Stimulated activated naive CD4-positive, alpha-beta T cell (primary cell): ENCODE data around the gene FLT1.

Experiments
- DNase-seq, 6 experiments: peaks; one replicate each; lab custom pipeline; 2025; lab: John Stamatoyannopoulos, UW

FLT1 gene

DNA sequence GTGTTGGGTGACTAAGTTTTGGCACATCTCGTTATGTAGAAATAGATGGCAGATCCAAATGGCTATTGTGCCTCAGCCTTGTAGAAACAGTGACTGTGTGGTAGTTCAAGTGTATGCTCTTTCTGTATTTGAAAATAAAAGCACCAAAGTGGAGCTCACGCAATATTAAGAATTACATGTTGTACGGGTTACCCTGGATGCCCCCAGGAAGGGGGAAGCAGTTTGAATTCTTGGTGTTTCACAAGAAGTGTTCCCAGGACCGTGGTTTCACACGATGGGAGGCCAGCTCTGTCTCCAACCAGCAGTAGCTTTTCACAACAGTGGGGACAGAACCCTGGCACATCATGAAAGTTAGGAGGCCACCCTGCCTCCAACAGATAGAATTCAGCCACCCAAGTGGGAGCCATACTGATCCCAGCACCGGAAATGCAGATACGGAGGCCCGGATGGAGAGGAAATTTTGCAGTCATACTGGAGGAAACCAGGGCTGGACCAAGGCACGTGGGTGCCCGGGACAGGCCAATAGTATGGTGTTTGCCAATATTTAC is 8.9 kb downstream of the FLT1 start:
- no peak for DNase-seq

DNA sequence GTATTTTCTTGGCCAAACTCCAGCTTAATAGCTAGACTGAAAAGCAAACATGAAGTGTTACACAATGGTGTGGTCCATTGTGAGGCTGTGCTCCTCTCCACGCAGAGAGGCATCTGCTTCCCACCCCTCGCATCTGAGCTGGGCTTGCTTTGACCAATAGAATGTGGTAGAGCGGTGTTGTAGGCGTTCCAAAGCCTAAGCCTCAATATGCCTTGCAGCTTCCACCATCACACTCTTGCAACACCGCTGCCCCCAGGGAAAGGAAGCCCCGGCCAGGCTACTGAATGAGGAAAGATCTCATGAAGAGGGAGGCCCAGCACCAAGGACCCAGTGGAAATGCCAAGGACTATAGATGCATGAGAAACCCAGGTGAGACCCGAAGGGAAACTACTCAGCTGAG is 9.4 kb downstream of the FLT1 start:
- no peak for DNase-seq

DNA sequence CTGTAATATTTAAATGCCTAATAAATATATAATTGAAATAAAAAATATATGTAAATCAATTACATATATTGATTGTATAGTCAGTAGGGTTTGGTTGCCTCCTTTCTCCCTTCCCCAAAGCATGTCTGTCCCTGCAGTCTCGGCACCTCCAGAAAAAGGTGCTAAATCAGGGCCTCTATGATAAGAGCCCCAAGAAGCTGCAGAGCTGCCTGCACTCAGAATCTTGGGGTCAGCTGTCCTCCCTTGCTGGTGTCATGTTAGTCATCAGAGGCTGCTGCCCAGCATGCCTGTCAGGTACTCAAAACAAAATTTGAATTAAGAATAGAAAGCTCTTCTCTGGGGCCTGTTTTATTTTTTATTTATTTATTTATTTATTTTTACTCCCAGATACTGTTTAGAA is 9.8 kb downstream of the FLT1 start:
- no peak for DNase-seq

DNA sequence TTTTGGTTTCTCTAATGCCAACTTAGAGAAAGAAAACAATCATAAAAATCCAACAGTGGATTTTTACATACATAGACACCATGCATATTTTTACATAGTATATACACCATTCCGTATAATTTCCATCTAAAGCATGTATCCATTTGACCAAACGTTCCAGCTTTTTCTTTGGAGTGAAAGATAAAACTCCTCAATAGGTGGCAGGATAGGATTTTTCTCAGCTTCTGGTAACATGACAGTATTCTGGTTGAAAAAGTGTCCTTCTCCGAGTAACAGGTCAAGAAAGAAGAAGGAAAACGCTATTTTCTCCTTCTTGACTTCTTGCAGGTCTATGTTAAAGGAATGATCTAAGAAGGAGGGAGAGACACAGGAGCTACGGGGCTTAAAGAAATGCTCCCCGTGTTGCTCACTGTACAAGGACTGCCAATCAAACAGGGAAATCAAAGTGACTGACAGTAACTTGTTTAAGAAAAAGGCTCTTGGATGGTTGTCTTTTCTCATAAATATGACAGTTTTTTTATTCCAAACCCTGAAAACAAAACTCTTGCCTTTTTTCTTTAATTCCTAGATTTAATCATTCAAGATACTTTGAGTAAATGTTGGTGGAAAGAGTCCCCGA is 11.5 kb downstream of the FLT1 start:
- no peak for DNase-seq

DNA sequence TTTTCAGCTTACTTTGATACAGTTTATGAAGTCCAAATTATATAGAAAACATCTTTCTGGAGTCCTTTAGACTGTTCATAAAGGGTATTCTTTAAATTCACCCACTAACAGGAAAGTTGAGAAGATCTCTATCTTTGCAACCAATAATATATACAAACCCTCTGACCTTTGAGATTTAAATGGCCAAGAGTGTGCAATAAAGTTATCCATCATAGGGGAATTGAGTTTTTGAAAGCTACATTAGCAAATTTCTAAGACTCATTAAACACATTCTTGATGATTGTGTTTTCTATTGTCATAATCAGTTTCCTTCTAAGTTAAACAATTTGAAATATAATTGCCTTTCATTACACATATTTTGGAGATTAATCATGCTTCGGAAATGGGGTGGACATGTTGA is 15.9 kb downstream of the FLT1 start:
- no peak for DNase-seq

DNA sequence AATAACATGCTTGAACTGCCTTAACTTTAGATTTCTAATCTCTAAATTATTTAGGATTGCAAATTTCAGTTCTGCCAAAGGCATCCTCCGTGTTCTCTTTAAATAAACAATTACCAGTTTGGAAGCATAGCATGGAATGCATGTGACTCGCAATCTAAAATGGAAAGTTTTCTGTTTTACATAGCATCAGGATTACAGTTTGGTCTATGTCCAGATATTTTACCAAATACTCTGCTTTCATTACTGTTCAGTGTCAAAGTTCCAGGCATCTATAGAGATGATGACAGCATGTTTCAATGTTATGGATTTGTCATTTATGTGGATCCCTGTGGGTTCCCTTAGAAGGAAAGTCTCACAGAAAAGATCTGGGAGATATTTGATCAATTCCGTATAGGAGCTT is 16.8 kb downstream of the FLT1 start:
- DNase-seq: no peak

DNA sequence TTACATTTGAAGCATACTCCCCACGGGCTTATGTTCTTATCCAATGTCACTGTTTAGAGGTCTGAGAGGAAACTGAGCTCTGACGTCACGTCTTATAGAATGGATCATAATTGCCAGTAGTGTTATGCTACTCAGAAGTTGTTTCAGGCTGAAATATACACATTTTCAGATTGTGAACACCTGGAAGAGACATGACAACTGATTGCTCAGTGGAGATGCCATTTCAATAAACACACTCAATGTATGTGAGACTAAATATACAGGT is 17.3 kb downstream of the FLT1 start:
- no peak for DNase-seq

DNA sequence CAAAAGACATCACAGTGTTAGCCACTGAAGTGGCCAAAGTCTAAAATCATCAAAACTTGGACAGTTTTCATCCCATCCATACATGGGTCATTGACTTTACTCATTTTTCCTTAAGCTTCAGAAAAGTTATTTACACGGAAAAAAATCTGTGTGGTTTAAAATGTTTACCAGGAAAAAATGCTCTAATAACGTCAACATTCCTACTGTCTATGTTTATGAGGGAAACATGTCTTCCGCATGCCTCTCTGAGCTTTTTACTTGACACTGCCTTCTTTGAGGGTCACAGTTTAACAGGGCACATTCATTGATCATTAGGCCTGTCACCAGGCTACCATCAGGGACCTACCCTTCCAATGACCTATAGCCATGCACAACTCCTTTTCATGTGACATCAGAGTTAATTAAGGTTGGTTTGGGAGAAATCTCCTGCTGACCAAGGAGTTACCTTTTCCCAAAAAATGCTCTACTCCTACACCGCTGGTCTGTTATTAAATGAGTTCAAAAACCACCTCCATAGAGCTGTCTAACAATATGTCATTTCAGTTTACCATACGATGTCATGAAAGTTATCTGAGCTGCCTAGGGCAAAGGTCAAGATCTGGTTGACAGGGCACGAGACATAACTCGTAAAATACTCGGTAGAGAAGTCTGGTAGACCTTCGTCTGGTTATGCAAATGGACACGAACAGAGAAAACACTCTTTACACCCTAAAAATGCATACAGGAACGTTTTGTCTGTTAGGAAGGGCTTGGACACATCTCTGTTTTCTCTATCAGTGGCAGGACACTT is 17.8 kb downstream of the FLT1 start:
- DNase-seq: no peak

DNA sequence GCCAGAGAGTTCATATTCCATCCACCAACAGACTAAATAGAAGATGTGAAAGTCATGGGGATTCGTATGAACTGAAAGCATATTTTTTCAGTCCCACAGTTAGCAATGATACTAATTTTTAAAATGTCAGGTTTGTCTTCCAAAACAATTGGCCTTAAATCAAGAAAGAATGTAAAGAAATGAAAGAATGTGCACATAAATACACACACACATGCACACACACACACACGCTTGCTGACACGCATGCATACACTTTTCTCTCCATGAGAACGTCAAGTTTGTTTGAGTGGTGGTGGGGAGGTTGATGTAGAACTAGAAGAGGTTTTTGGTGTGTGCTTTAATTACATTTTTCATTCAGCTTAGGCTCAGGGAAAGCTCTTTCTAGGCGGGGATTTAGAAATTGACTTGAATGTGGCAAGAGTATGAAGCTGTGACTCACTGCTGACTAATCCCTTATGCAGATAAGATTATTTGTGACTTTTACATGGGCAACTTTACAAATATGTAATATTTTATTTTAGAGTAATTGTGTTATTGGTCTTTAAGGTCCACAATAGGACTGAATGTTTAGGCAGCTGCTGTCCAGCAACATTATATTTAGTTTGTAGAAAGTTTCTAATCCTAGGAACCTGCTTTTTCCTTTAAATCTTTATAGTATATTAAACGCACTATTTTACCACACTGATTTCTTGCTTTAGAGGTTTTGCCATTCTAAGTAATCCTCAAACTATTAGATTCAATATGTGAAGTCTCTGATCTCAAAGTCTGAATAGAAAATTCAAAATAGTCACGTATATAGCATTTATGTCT is 18.8 kb downstream of the FLT1 start:
- DNase-seq: no peak

DNA sequence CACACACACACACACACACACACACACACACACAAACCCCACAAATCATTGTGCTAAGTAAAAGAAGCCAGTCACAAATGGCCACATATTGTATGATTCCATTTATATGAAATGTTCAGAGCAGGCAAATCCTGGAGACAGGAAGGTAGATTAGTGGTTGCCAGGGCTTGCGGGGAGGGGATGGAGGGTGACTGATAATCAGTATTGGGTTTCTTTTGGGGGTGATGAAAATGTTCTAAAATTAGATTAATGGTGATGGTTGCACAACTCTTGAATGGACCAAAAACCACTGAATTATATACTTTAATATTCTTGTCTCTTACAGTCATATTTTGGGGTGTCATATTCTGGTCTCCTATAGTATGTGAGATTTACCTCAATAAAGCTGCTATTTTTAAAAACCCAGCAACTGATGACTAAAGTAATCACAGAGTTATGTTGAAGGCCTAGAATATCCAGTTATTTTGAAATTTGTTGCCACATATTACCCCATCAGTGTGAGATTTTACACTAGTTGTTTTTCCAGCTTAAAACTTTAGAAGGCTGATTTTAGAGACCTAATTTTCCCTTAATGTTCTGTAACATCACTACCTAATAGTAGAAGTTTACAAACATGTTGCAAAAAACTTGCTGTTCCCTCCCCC is 20.3 kb downstream of the FLT1 start:
- no peak for DNase-seq

DNA sequence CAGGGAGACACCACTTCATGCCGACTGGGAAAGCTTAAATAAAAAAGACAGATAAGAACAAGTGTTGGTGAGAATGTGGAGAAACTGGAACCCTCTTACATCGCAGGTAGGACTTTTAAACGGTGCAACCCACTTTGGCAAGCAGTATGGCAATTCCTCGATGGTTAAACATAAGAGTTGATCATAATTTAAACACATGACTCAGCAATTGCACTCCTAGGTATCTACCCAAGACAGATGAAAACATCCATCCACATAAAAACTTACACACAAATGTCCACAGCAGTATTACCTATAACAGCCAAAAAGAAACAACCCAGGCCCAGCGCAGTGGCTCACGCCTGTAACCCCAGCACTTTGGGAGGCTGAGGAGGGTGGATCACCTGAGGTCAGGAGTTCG is 21.9 kb downstream of the FLT1 start:
- no peak for DNase-seq

DNA sequence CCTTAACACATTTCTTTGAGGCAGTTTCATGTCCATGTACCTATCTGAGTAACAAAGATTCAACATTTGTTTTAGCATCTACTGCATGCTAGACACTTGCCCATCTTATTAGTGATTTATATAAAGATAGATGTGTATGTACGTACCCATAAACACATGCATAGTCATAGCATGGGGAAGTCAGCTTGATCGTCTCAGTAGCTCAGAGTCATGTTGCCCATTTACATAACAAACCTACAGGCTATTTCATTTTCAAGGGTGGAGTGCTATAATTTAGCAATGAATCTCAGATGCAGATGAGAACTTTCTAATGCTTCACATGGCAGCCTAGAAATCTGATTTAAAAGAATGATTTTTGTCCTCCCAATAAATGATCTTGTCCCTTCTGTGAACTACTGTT is 23.5 kb downstream of the FLT1 start:
- DNase-seq: no peak

DNA sequence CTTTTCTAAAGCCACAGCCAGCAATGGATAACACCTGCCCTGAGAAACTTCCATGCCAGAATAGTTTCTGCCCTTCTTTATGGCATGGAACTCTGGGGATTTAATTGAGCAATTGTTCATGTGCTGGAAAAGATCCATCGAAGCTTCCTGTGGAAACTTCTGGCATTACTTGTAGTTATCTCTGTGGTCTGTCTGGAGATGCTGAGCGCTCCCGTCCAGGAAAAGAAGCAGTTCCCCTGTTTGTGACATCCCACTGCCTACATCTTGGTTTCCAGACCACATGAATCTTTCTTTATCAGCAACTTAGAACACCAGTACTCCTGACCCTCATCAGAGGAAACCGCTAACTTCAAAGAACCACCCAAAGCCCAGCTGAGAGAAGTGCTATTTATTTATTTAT is 24.6 kb downstream of the FLT1 start:
- DNase-seq: no peak

DNA sequence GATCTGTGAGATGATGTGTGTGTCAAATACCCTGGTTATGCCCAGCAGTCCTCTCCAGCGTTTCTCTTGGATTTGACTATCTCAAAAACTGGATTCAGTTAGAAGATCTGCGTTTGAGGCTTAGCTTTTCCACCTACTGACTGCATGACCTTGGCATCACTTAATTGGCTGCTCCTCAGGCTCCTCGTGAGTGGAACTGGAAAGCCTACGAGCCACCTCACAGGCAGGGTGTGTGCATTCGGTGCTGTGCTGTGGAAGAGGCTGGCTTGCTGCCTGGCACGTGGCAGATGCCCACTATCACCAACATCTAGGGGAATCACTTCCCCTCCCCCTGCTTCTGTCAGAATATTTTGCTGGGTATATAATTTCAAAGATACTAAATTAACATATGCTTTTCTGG is 25.6 kb downstream of the FLT1 start:
- DNase-seq: no peak

DNA sequence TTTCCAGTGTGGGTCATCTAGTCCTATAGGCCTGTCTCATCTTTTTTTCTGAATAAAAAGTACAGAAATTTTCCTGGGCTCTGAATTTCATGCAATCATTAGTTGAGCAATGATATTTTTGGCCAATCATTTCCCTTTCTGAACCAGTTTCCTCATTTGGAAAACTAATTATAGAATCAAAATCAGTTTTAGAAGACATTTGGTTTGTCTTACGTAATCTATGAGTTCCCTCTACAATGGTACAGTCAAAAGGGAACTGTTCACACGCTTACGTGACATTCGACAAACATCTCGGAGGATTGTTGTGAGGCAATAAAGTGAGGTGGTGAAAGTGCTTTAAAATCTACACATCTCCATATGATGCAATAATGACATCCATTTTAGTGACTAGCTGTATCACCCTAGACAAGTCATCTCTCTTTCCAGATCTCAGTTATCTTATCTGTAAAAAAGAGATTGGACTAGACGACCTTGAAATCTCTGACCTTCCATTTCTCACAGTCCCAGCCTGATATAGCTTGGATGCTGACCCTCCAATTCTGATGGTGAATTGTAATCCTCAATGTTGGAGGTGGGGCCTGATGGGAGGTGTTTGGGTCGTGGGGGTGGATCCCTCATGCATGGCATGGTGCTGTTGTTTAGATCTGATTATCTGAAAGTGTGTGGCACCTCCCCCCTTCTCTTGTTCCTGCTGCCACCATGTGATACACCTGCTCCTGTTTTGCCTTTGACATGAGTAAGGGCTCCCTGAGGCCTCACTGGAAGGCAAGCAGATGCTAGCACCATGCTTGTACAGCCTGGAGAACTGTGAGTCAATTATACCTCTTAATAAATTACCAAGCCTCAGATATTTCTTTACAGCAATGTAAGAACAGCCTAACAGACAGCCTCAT is 26.7 kb downstream of the FLT1 start:
- DNase-seq: no peak

DNA sequence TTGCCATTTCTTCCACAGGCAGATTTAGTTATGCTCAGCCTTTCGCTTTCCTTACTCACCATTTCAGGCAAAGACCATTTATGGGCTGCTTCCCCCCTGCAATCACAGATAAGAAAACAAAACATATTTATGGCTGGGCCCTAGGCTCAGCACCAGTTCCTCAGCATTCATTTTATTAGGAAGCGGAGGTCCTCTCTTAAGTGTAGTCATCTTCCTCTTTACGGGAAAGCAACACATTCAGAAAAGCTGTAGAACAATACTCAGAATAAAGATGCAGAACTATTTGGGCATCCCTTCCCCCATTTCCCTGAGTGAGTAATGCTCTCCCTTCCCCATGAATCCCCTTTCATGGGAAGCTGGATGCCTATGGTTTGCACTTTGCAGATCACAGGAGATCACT is 27.9 kb downstream of the FLT1 start:
- DNase-seq: no peak

DNA sequence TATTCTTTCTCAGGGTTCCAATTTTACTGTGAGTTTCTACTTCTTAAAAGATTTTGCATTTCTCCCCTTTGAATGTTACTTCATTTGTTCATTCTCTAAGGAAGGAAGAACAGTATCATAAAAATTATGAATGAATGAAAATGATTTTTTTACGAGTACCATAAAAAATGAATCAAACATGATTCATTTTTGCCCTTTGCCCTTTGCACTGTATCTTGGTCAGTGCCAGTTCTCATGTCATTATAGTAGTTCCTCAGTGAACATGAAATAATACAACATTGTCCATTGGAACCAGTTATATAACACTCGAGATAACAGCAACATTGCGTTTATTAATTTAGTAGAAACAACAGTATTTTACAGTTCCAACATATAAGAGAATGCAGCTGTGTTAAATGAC is 28.8 kb downstream of the FLT1 start:
- no peak for DNase-seq

DNA sequence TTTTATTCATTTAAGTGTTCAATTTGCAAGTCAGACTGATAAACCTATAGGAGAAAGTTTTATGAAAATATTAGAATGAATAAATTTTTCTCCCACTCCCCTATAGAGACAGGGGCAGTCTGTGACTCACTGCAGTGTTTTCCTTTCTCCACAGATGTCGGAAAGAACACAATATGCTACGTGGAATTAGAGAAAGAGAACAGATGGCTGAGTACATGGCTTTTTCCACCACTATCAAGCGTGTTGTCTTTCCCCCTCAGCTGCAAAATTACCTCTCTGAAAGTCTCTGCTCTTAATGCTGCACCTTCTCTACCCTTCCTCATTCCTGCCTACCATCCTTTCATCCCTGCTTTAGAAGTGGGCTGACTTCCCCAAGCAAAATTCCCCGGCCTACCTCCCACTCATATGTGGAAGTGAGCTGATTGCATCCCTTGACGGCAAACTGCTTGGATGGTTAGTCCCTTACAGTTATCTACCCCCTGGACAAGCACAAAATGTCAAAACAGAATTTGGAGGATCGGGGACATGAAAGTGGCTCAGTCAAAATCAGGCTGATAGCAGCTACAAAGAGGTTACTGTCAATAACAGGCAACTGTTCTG is 30.0 kb downstream of the FLT1 start:
- no peak for DNase-seq

DNA sequence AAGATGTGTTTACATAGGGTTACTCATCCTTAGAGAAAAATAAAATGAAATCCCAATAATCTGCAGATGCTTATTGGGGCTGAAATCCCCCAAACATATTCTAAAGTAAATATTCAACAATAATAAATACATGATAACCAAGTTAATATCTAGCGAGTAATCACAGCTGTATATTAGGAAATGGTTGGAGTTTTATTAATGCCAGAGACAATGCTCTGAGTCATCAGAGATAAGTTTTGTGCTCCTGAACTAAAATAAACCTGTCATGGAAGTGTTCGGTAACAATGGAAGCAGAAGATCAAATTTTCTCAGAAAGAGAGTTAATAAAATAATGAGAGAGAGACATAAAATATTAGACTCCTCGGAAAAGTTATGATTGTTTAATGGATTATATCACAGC is 31.4 kb downstream of the FLT1 start:
- no peak for DNase-seq

DNA sequence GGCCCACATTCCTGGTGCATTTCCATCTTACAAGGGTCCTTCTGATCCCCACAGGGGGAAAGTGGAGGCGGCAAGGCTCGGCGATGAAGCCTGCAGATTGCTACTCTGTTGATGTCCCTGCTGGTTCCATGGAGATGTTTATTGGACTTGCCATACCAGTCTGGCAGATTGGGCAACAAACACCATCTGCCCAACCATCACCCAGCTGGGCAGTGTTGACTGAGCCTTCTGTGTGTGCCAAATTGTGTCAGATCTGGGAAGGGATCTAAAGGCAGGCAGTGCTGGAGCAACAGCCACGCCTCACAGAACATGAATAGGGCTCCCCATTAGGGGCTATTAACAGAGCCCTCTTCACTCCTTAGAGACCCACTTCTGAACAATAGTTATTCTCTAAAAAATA is 35.0 kb downstream of the FLT1 start:
- DNase-seq: no peak

DNA sequence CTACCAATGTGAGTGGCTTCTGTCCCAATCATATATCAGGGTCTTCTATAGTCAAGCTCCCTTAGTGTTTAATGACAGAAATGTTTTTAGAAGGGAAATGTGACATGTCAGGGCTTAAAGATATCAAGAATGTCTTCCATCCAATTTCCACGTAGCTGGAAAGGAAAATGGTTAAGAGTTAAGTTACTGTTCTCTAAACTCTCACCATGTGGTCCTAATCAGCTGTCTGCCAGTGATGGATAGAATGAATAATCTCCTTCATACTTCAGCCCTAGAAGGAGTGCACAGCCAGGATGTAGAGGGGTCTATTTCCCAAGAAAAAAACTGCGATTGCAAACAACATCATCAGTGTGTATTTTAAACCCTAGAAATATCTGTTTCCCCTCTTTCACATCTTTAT is 36.3 kb downstream of the FLT1 start:
- no peak for DNase-seq
